GM12878 (cell line): Measurements from ENCODE around the gene RECK. TPM values are rescaled to one million over a fixed set of nuclear protein-coding genes. Genes with fewer than 3 reads are reported as not detected.

Experiments used
- ATAC-seq: fragments of 200-7000 bp; cut with Tn5 transposase; 3 replicates; pipeline ENCODE4 v1.9.1; 2020; ENCODE audit warnings: mild to moderate bottlenecking, moderate library complexity
- BruUV-seq: library from RNA; stranded (reverse); fragments of 400-500 nt; replicated peaks from 2 replicates; lab custom pipeline; 2021; lab: Mats Ljungman, UMichigan
- CTCF ChIA-PET: fragments of 300-600 bp; sonication (Branson Sonifier 250); formaldehyde crosslinking; extraction: SDS; loops from one replicate; lab custom pipeline; 2021; ENCODE audit warnings: inconsistent platforms; lab: Yijun Ruan, JAX
- POLR2A ChIA-PET: fragments of 350-600 bp; formaldehyde crosslinking; extraction: SDS; loops from one replicate; lab custom pipeline; 2021; ENCODE audit warnings: inconsistent platforms; lab: Charles Lee
- RAD21 ChIA-PET: fragments of 300-600 bp; sonication (Branson Sonifier 250); formaldehyde crosslinking; loops from one replicate; lab custom pipeline; 2023; ENCODE audit warnings: antibody characterized with exemption; ENCODE audit not compliant: unreplicated experiment; lab: Charles Lee
- SMC1A ChIA-PET: fragments of 300-600 bp; sonication (Branson Sonifier 250); formaldehyde crosslinking; loops from one replicate; lab custom pipeline; 2023; ENCODE audit not compliant: unreplicated experiment, uncharacterized antibody; lab: Charles Lee
- DNase-seq: peaks from one replicate; pipeline ENCODE4 v3.0.0-alpha.2; 2011; ENCODE audit warnings: low read depth, low spot score
- FAIRE-seq: peaks from 3 replicates; lab custom pipeline; 2011; peaks lifted over from hg19 to GRCh38; lab: Jason Lieb, UNC
- H2AFZ ChIP-seq: 2 replicates; pipeline ENCODE4 v1.6.0; 2011; ENCODE audit warnings: low read depth, low read length, control low read depth; ENCODE audit not compliant: control insufficient read depth
- H3K27ac ChIP-seq: 2 replicates; pipeline ENCODE4 v1.5.1; 2011; ENCODE audit warnings: control low read depth; ENCODE audit not compliant: control insufficient read depth, insufficient read depth
- H3K27me3 ChIP-seq, 2 experiments: replicated peaks in 1 of 2; 2 replicates each; pipeline versions ENCODE4 v1.6.0 to v1.6.1; 2011; ENCODE audit warnings: low read length in 1 of 2; ENCODE audit not compliant: control insufficient read depth in 2 of 2, insufficient read depth in 2 of 2
- H3K36me3 ChIP-seq, 2 experiments: 2 replicates each; pipeline ENCODE4 v1.5.1; 2011; ENCODE audit warnings: low read length in 1 of 2; ENCODE audit not compliant: control insufficient read depth in 2 of 2, insufficient read depth in 2 of 2
- H3K4me1 ChIP-seq: 2 replicates; pipeline ENCODE4 v1.6.1; 2011; ENCODE audit warnings: mild to moderate bottlenecking, low read length, moderate library complexity, mixed read lengths; ENCODE audit not compliant: control insufficient read depth, insufficient read depth
- H3K4me2 ChIP-seq: 2 replicates; pipeline ENCODE4 v1.6.0; 2011; ENCODE audit warnings: control low read depth; ENCODE audit not compliant: control insufficient read depth, insufficient read depth
- H3K4me3 ChIP-seq: fragments of 200-600 bp; sonication (generic); 2 replicates; pipeline ENCODE4 v1.5.1; 2016
- H3K79me2 ChIP-seq: 2 replicates; pipeline ENCODE4 v1.6.0; 2011; ENCODE audit warnings: low read length; ENCODE audit not compliant: control insufficient read depth, insufficient read depth
- H3K9ac ChIP-seq: 2 replicates; pipeline ENCODE4 v1.8.0; 2011; ENCODE audit warnings: low read length, control low read depth, mixed read lengths; ENCODE audit not compliant: control insufficient read depth, insufficient read depth
- H3K9me3 ChIP-seq: replicated peaks from 3 replicates; pipeline ENCODE4 v1.5.1; 2011; ENCODE audit warnings: mild to moderate bottlenecking, low read length; ENCODE audit not compliant: control insufficient read depth, insufficient read depth
- H4K20me1 ChIP-seq: 2 replicates; pipeline ENCODE4 v1.6.0; 2011; ENCODE audit not compliant: control insufficient read depth, insufficient read depth
- ATF3 ChIP-seq: IDR thresholded peaks from 2 replicates; pipeline ENCODE4 v1.6.1; 2011; ENCODE audit warnings: low read depth, mild to moderate bottlenecking, low read length, moderate library complexity, borderline replicate concordance; ENCODE audit errors: extremely low read depth
- GABPA ChIP-seq: IDR thresholded peaks from 2 replicates; pipeline ENCODE4 v1.6.1; 2014; ENCODE audit warnings: antibody characterized with exemption, low read depth, mild to moderate bottlenecking, inconsistent platforms
- IRF3 ChIP-seq: fragments of 450-650 bp; IDR thresholded peaks from 2 replicates; pipeline ENCODE4 v1.6.1; 2014; ENCODE audit warnings: mild to moderate bottlenecking
- LARP7 ChIP-seq: fragments of 450-650 bp; IDR thresholded peaks from 2 replicates; pipeline ENCODE4 v1.6.1; 2017; ENCODE audit warnings: mild to moderate bottlenecking
- NFYB ChIP-seq: IDR thresholded peaks from 2 replicates; pipeline ENCODE4 v1.6.1; 2011; ENCODE audit warnings: low read depth, mild to moderate bottlenecking, low read length, improper control_type of control experiment, moderate library complexity; ENCODE audit not compliant: insufficient read depth
- NR2C2 ChIP-seq: IDR thresholded peaks from 2 replicates; pipeline ENCODE4 v1.6.1; 2011; ENCODE audit warnings: borderline replicate concordance, low read depth; ENCODE audit not compliant: control insufficient read depth, insufficient read length
- POLR2AphosphoS5 ChIP-seq: IDR thresholded peaks from 2 replicates; pipeline ENCODE4 v1.6.1; 2011; ENCODE audit warnings: mild to moderate bottlenecking, low read length, inconsistent platforms
- SUZ12 ChIP-seq: fragments of 200-600 bp; sonication (generic); IDR thresholded peaks from one replicate; pipeline ENCODE4 v1.6.1; 2018; ENCODE audit warnings: antibody characterized with exemption, mild to moderate bottlenecking; ENCODE audit not compliant: unreplicated experiment
- TBL1XR1 ChIP-seq: IDR thresholded peaks from 2 replicates; pipeline ENCODE4 v1.6.1; 2012; ENCODE audit warnings: low read depth, low read length, improper control_type of control experiment
- TCF7 ChIP-seq: IDR thresholded peaks from 2 replicates; pipeline ENCODE4 v1.6.1; 2014; ENCODE audit warnings: antibody characterized with exemption, borderline replicate concordance
- ZBED1 ChIP-seq: IDR thresholded peaks from 2 replicates; pipeline ENCODE4 v1.6.1; 2016; ENCODE audit warnings: borderline replicate concordance
- ZNF384 ChIP-seq: IDR thresholded peaks from 2 replicates; pipeline ENCODE4 v1.6.1; 2012; ENCODE audit warnings: low read depth, mild to moderate bottlenecking, low read length, improper control_type of control experiment, borderline replicate concordance
- WGBS: methylation state at CpG from one replicate; pipeline ENCODE4 v1.1.6; 2016; ENCODE audit warnings: low lambda C conversion rate; ENCODE audit not compliant: insufficient replicate concordance, insufficient coverage; ENCODE audit errors: missing lambda C conversion rate; 5-methylcytosine and 5-hydroxymethylcytosine counted together
- in situ Hi-C: fragments of 300-500 bp; cut with MboI; formaldehyde crosslinking; loops from 9 replicates; pipeline ENCODE4 v1.14.3; 2018; ENCODE audit warnings: mixed read lengths
- intact Hi-C: fragments of 100-400 bp; cut with micrococcal nuclease; formaldehyde crosslinking; loops from one replicate; pipeline ENCODE4 v1.14.2; 2022; ENCODE audit not compliant: unreplicated experiment
- polyA plus RNA-seq, 11 experiments: library from polyadenylated mRNA; depleted of rRNA in 4 of 11; unstranded in 6 of 11; stranded (reverse) in 5 of 11; fragments of >200 nt; fragmentation: Nextera tagmentation in 4 of 11; fragmentation: Illumina TruSeq in 1 of 11; extraction: Ambion mirVana in 4 of 11; extraction: Trizol in 1 of 11; gene quantifications; 1 replicate in 1 of 11; 2 replicates in 10 of 11; pipeline versions ENCODE4 v1.2.1 to v1.2.3, GENCODE V29; 2011 to 2016; ENCODE audit warnings: inconsistent platforms in 2 of 11, missing spikeins in 2 of 11, low read depth in 1 of 11
- total RNA-seq, 4 experiments: library from RNA; depleted of rRNA in 3 of 4; stranded (reverse); fragments of >200 nt in 3 of 4; fragmentation: Illumina TruSeq in 1 of 4; extraction: Trizol in 1 of 4; gene quantifications; 2 replicates each; pipeline versions ENCODE4 v1.2.1 to v1.2.3, GENCODE V29; 2013 to 2021
- TF ChIP-seq, protein P1 (sequence below): fragments of 450-650 bp; IDR thresholded peaks from 2 replicates; pipeline ENCODE4 v1.6.1; 2017; ENCODE audit warnings: mild to moderate bottlenecking, low read depth, inconsistent platforms; ENCODE audit not compliant: poor library complexity, severe bottlenecking

Gene RECK
- total and polyA plus RNA-seq, 10 of the 15 experiments (the other 5 are each of a cell fraction or from before 2014, with no cell fraction given) = 0.02 to 0.40 (median 0.13) TPM

DNA sequence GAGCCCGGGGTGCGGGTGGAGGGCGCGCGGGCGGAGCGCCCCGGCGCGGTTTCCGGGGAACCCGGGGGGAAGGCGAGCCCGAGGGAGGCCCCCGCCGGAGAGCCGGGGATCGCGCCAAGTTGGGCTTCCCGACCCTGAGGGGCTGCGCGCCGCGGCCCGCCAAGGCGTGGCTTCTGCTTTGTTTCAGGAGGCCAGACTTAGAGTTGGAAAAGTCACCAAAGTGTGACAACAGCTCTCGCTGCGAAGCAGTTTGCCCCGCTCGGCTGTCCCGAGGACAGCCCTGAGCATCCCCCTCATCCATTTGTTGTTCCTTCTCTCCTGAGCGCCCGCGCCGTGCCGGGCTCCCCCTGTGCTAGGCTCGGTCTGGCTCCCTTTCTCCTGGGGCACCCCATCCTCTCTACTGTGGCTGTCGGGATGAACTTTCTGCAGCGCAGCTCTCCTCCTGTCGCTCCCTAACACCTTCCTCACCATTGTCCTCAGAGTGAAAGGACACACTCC is 100.2 kb downstream of the RECK start:
- CTCF ChIA-PET = no interaction called here
- H3K4me1 ChIP-seq = peaks cover 23% of the 10 kb centered on the region

GRCh38 chr9:36137392-36138004 is 100.8 kb downstream of the RECK start:
- H3K4me3 ChIP-seq = peak overlapping the region; percentile 45
- TF ChIP-seq ZNF384 = no peak
- no peak for TF ChIP-seq ZBED1
- TF ChIP-seq NR2C2 = no peak
- TF ChIP-seq POLR2AphosphoS5 = no peak
- TF ChIP-seq TBL1XR1 = no peak
- TF ChIP-seq, protein P1, sequence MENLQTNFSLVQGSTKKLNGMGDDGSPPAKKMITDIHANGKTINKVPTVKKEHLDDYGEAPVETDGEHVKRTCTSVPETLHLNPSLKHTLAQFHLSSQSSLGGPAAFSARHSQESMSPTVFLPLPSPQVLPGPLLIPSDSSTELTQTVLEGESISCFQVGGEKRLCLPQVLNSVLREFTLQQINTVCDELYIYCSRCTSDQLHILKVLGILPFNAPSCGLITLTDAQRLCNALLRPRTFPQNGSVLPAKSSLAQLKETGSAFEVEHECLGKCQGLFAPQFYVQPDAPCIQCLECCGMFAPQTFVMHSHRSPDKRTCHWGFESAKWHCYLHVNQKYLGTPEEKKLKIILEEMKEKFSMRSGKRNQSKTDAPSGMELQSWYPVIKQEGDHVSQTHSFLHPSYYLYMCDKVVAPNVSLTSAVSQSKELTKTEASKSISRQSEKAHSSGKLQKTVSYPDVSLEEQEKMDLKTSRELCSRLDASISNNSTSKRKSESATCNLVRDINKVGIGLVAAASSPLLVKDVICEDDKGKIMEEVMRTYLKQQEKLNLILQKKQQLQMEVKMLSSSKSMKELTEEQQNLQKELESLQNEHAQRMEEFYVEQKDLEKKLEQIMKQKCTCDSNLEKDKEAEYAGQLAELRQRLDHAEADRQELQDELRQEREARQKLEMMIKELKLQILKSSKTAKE = no peak
- TF ChIP-seq GABPA = no peak
- TF ChIP-seq NFYB = no peak
- no peak for TF ChIP-seq IRF3
- TF ChIP-seq ATF3 = no peak

More for the DNA sequence above, 100.2 kb downstream of the RECK start:
- H3K79me2 ChIP-seq = no peaks in the 10 kb centered on the region
- FAIRE-seq = no peak
- ATAC-seq = peak; percentile 8
- ChIA-PET POLR2A (no interaction called here), RAD21 (no interaction called here), SMC1A (interaction anchor here (1.5 kb wide), 1 partner anchor 21 kb away, joined by 4 read pairs; no protein-coding TSS in a partner anchor)
- peak overlapping the region; percentile 44; the same call in 1 of the 2 replicates for H3K9ac ChIP-seq
- H3K4me2 ChIP-seq = peak overlapping the region; percentile 98
- 11% methylated on average over 25 of the region's 40 CpGs for WGBS
- peaks cover 7 to 14% of the 10 kb centered on the region in 2 experiments; a peak in 3 of 4 replicates for H3K27me3 ChIP-seq
- BruUV-seq = no TSS peak
- in situ Hi-C loops = no loop called here
- DNase-seq = no peak
- intact Hi-C loops = no loop called here
- no peaks in the 10 kb centered on the region for H3K36me3 ChIP-seq
- 0 out of 2 replicates have a peak, but pooled peaks have one; percentile 13 for TF ChIP-seq LARP7
- no peak for TF ChIP-seq TCF7
- TF ChIP-seq SUZ12 = peak; percentile 38
- peak overlapping the region; percentile 45 for H3K4me3 ChIP-seq
- peak overlapping the region; percentile 80 for H2AFZ ChIP-seq
- no peaks in the 10 kb centered on the region for H3K9me3 ChIP-seq
- no peaks in the 10 kb centered on the region for H4K20me1 ChIP-seq
- no peak overlapping the region for H3K27ac ChIP-seq

More at GRCh38 chr9:36137392-36138004, 100.8 kb downstream of the RECK start:
- ChIA-PET CTCF (interaction anchor here (1.1 kb wide), 1 partner anchor 28 kb away, joined by 4 read pairs; no protein-coding TSS in a partner anchor), POLR2A (no interaction called here), RAD21 (no interaction called here), SMC1A (interaction anchor here (1.5 kb wide), 1 partner anchor 22 kb away, joined by 4 read pairs; no protein-coding TSS in a partner anchor)
- no peaks in the 10 kb centered on the region for H4K20me1 ChIP-seq
- no peak overlapping the region; the same call in 1 of the 2 replicates for H3K9ac ChIP-seq
- in situ Hi-C loops (no loop called here), intact Hi-C loops (no loop called here)
- peaks cover 25% of the 10 kb centered on the region for H3K4me1 ChIP-seq
- BruUV-seq = no TSS peak
- no peaks in the 10 kb centered on the region for H3K36me3 ChIP-seq
- H3K9me3 ChIP-seq = no peaks in the 10 kb centered on the region
- H3K27ac ChIP-seq = no peak overlapping the region
- peaks cover 7 to 14% of the 10 kb centered on the region in 2 experiments; a peak in 3 of 4 replicates for H3K27me3 ChIP-seq
- no peak for DNase-seq
- H3K79me2 ChIP-seq = no peaks in the 10 kb centered on the region
- ATAC-seq = no peak
- H2AFZ ChIP-seq = no peak overlapping the region; the same call in 1 of the 2 replicates
- H3K4me2 ChIP-seq = peak overlapping the region; percentile 98
- FAIRE-seq = no peak
- WGBS = 85% methylated on average over 12 of the region's 12 CpGs
